ENCODE results near the gene PAX5. TPM values are rescaled to one million over a fixed set of nuclear protein-coding genes. Genes with fewer than 3 reads are reported as not detected.

Gene PAX5
- total RNA-seq, 1 experiment from 2014 or later: 0.39 TPM

DNA sequence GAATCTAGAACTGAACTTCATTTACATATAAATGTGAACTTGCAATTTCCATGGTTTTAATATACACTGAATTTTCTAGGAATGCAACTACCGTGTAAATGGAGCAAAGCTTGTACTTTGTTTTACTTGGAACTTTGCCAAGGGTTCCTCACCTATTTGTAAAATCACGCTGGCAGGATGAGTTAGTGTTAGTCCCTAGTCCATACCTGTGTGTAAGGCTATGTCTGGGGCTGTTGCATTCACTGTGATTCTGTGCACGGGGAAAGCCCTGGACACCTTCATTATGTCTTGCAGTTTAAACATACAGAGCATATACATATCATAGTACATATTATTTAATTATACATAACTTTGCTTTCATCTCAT, 119.9 kb downstream of the PAX5 start:
- Histone ChIP-seq H4K91ac (ENCODE audit: insufficient read length, low read depth, low read length) (no peak overlapping the region), H4K8ac (replicated peaks; ENCODE audit: insufficient read length, low read depth, low read length) (no peak overlapping the region), H2AFZ (ENCODE audit: low read length) (no peak overlapping the region), H3K18ac (ENCODE audit: insufficient read length, low read depth, low read length) (no peak overlapping the region), H3K27ac (ENCODE audit: insufficient read length, low read depth, low read length) (no peak overlapping the region), H2BK15ac (ENCODE audit: low read depth, low read length) (no peak overlapping the region), H3K9ac (ENCODE audit: extremely low read depth, insufficient read length, low read length) (no peak overlapping the region), H3T11ph (ENCODE audit: low read length) (no peak overlapping the region), H2AK5ac (ENCODE audit: insufficient read length, low read length) (no peak overlapping the region), H2BK20ac (ENCODE audit: low read depth, low read length, poor library complexity, severe bottlenecking) (no peak overlapping the region), H4K20me1 (ENCODE audit: control insufficient read depth, insufficient read depth, insufficient read length) (no peaks in the 10 kb centered on the region), H3K4me1 (ENCODE audit: insufficient read depth, low read length) (no peaks in the 10 kb centered on the region), H3K4ac (ENCODE audit: low read depth, low read length) (no peak overlapping the region), H4K5ac (ENCODE audit: insufficient read length, low read depth, low read length) (no peak overlapping the region), H3K23me2 (ENCODE audit: insufficient read length, low read depth, low read length, poor library complexity, severe bottlenecking) (no peaks in the 10 kb centered on the region), H3K56ac (ENCODE audit: insufficient read length, low read depth, low read length) (no peak overlapping the region), H3K27me3 (ENCODE audit: insufficient read depth, low read length) (no peaks in the 10 kb centered on the region), H2BK12ac (ENCODE audit: insufficient read length, low read depth, low read length) (no peak overlapping the region), H3K14ac (ENCODE audit: insufficient read depth, low read length) (no peak overlapping the region), H3K4me2 (ENCODE audit: insufficient read depth, insufficient read length, low read length) (no peak overlapping the region), H3K79me2 (ENCODE audit: insufficient read depth, low read length) (no peaks in the 10 kb centered on the region), H3K79me1 (ENCODE audit: insufficient read depth, low read depth, low read length, poor library complexity, severe bottlenecking) (no peaks in the 10 kb centered on the region), H2BK5ac (ENCODE audit: insufficient read length, low read length) (no peak overlapping the region), H2BK120ac (ENCODE audit: low read depth, low read length, poor library complexity, severe bottlenecking) (no peak overlapping the region), H3K9me3 (ENCODE audit: control insufficient read depth, low read depth, low read length) (no peaks in the 10 kb centered on the region), H3K23ac (ENCODE audit: insufficient read length, low read depth, low read length) (no peak overlapping the region)
- DNase-seq: no peak
- Mint-ChIP-seq H3K4me1 (peaks cover 0 to 16% of the 10 kb centered on the region in 2 experiments; a peak in 2 of 4 replicates), H3K27ac (no peak overlapping the region), H3K4me3 (no peak overlapping the region), H3K9me3 (no peaks in the 10 kb centered on the region; a peak in 2 of 5 replicates), H3K36me3 (ENCODE audit: insufficient read depth in 1 of 3, low read depth in 3 of 3) (no peaks in the 10 kb centered on the region), H3K27me3 (ENCODE audit: low read depth) (peaks cover 3% of the 10 kb centered on the region)
- no CpG with 5 or more reads among the region's 3 CpGs for WGBS (ENCODE audit: extremely low coverage, insufficient read length, low lambda C conversion rate)
- TF ChIP-seq, protein P1, sequence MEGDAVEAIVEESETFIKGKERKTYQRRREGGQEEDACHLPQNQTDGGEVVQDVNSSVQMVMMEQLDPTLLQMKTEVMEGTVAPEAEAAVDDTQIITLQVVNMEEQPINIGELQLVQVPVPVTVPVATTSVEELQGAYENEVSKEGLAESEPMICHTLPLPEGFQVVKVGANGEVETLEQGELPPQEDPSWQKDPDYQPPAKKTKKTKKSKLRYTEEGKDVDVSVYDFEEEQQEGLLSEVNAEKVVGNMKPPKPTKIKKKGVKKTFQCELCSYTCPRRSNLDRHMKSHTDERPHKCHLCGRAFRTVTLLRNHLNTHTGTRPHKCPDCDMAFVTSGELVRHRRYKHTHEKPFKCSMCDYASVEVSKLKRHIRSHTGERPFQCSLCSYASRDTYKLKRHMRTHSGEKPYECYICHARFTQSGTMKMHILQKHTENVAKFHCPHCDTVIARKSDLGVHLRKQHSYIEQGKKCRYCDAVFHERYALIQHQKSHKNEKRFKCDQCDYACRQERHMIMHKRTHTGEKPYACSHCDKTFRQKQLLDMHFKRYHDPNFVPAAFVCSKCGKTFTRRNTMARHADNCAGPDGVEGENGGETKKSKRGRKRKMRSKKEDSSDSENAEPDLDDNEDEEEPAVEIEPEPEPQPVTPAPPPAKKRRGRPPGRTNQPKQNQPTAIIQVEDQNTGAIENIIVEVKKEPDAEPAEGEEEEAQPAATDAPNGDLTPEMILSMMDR (conservative IDR thresholded peaks at IDR 0.05): no peak
